Naive thymus-derived CD4-positive, alpha-beta T cell (primary cell): Measurements from ENCODE around the gene GCLC. TPM values are rescaled to one million over a fixed set of nuclear protein-coding genes. Genes with fewer than 3 reads are reported as not detected.

Experiments
- ATAC-seq: fragments of 150-1000 bp; cut with Tn5 transposase; 2 replicates; pipeline ENCODE4 v1.10.0; 2021; ENCODE audit warnings: mild to moderate bottlenecking, moderate library complexity
- CTCF ChIA-PET: fragments of 350-600 bp; sonication (Branson Sonifier 250); formaldehyde crosslinking; loops from one replicate; lab custom pipeline; 2021; ENCODE audit warnings: antibody characterized with exemption; lab: Charles Lee
- POLR2A ChIA-PET: fragments of 350-600 bp; sonication (Branson Sonifier 250); formaldehyde crosslinking; loops from one replicate; lab custom pipeline; 2021; ENCODE audit warnings: antibody characterized with exemption, inconsistent platforms; lab: Charles Lee
- DNase-seq, 9 donors: peaks; one replicate each; pipeline versions ENCODE4 v3.0.0 to v3.0.0-alpha.2; 2020 to 2022; ENCODE audit warnings: mixed read lengths in 1 of 9
- H3K27ac ChIP-seq: one replicate; pipeline ENCODE4 v1.7.0; 2013; ENCODE audit warnings: mild to moderate bottlenecking, low read depth, low read length, moderate library complexity
- H3K27me3 ChIP-seq, 2 donors: one replicate each; pipeline ENCODE4 v1.7.0; 2013; ENCODE audit warnings: low read length in 2 of 2, mild to moderate bottlenecking in 2 of 2, moderate library complexity in 2 of 2; ENCODE audit not compliant: control insufficient read depth in 2 of 2, insufficient read depth in 2 of 2
- H3K36me3 ChIP-seq, 3 experiments: 1 replicate in 2 of 3; 2 replicates in 1 of 3; pipeline ENCODE4 v1.7.0; 2013; ENCODE audit warnings: low read length in 3 of 3, mild to moderate bottlenecking in 3 of 3, moderate library complexity in 1 of 3; ENCODE audit not compliant: insufficient read depth in 3 of 3, control insufficient read depth in 2 of 3
- H3K4me1 ChIP-seq, 2 donors: one replicate each; pipeline ENCODE4 v1.7.0; 2013; ENCODE audit warnings: low read length in 2 of 2, mild to moderate bottlenecking in 2 of 2, moderate library complexity in 1 of 2; ENCODE audit not compliant: control insufficient read depth in 2 of 2, insufficient read depth in 2 of 2
- H3K4me3 ChIP-seq: 2 replicates; pipeline ENCODE4 v1.7.0; 2013; ENCODE audit warnings: mild to moderate bottlenecking, low read length
- H3K9me3 ChIP-seq, 3 experiments: 1 replicate in 2 of 3; 2 replicates in 1 of 3; pipeline ENCODE4 v1.7.0; 2013; ENCODE audit warnings: low read length in 3 of 3; ENCODE audit not compliant: control insufficient read depth in 2 of 3
- H3K27ac Mint-ChIP-seq, 9 donors: one replicate each; pipeline ENCODE4 v1.8.0; 2020 to 2022; ENCODE audit warnings: mixed read lengths in 9 of 9, mild to moderate bottlenecking in 8 of 9, moderate library complexity in 5 of 9, inconsistent platforms in 2 of 9
- H3K27me3 Mint-ChIP-seq, 5 donors: one replicate each; pipeline ENCODE4 v1.8.0; 2021 to 2022; ENCODE audit warnings: mixed read lengths in 5 of 5, mild to moderate bottlenecking in 1 of 5
- H3K36me3 Mint-ChIP-seq, 5 donors: one replicate each; pipeline ENCODE4 v1.8.0; 2020 to 2022; ENCODE audit warnings: mixed read lengths in 5 of 5, mild to moderate bottlenecking in 3 of 5, inconsistent platforms in 1 of 5
- H3K4me1 Mint-ChIP-seq, 7 donors: one replicate each; pipeline ENCODE4 v1.8.0; 2020 to 2022; ENCODE audit warnings: mixed read lengths in 7 of 7, mild to moderate bottlenecking in 3 of 7, inconsistent platforms in 1 of 7
- H3K4me3 Mint-ChIP-seq, 10 donors: one replicate each; pipeline ENCODE4 v1.8.0; 2020 to 2022; ENCODE audit warnings: mild to moderate bottlenecking in 10 of 10, mixed read lengths in 10 of 10, moderate library complexity in 6 of 10, inconsistent platforms in 2 of 10
- H3K9me3 Mint-ChIP-seq, 11 donors: one replicate each; pipeline ENCODE4 v1.8.0; 2020 to 2022; ENCODE audit warnings: mixed read lengths in 11 of 11, mild to moderate bottlenecking in 4 of 11, inconsistent platforms in 1 of 11, moderate library complexity in 1 of 11
- intact Hi-C, 2 donors: fragments of 100-400 bp; cut with micrococcal nuclease; formaldehyde crosslinking; loops; one replicate each; pipeline ENCODE4 v1.15.1; 2023
- polyA plus RNA-seq, 2 donors: library from polyadenylated mRNA; unstranded; fragments of 300-500 nt; fragmentation: Illumina TruSeq; gene quantifications; one replicate each; pipeline ENCODE4 v1.2.3, GENCODE V29; 2021
- total RNA-seq, 6 experiments: library from RNA in 5 of 6; stranded (reverse) in 5 of 6; gene quantifications; 1 replicate in 5 of 6; 2 replicates in 1 of 6; pipeline ENCODE4 v1.2.3 and lab custom pipeline; 2021 to 2026

GCLC gene
- total and polyA plus RNA-seq, 7 experiments from 2014 or later: 8.3 to 37.5 (median 27.5) TPM

DNA sequence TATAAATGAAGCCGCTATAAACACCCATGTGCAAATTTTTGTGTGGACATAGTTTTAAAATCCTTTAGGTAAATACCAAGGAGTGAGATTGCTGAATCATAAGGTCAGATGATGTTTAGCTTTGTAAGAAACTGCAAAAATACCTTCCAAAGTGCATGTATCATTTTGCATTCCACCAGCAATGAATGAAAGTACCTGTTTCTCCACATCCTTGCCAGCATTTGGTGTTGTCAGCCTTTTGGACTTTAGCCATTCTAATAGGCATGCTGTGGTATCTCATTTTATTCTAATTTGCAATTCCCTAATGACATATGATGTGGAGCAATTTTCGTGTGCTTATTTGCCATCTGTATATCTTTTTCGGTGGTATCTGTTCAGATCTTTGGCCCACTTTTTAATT lies 93.7 kb downstream of the GCLC start:
- no peak overlapping the region for H3K4me3 ChIP-seq
- intact Hi-C loops: no loop called here
- H3K9me3 ChIP-seq: peaks cover 0 to 4% (median 0%) of the 10 kb centered on the region in 3 experiments
- no peaks in the 10 kb centered on the region for H3K27me3 ChIP-seq
- ChIA-PET POLR2A (no interaction called here), CTCF (no interaction called here)
- ATAC-seq (no peak), DNase-seq (no peak)
- Mint-ChIP-seq H3K27ac (peak overlapping the region in 1 of 9 donors; percentile 21), H3K9me3 (peaks cover 2 to 33% (median 12%) of the 10 kb centered on the region in 11 donors), H3K4me3 (no peak overlapping the region), H3K36me3 (peaks cover 0 to 11% (median 3%) of the 10 kb centered on the region in 5 donors), H3K27me3 (peaks cover 0 to 7% (median 2%) of the 10 kb centered on the region in 5 donors), H3K4me1 (no peaks in the 10 kb centered on the region)
- H3K4me1 ChIP-seq: no peaks in the 10 kb centered on the region
- H3K36me3 ChIP-seq: no peaks in the 10 kb centered on the region
- H3K27ac ChIP-seq: no peak overlapping the region

DNA sequence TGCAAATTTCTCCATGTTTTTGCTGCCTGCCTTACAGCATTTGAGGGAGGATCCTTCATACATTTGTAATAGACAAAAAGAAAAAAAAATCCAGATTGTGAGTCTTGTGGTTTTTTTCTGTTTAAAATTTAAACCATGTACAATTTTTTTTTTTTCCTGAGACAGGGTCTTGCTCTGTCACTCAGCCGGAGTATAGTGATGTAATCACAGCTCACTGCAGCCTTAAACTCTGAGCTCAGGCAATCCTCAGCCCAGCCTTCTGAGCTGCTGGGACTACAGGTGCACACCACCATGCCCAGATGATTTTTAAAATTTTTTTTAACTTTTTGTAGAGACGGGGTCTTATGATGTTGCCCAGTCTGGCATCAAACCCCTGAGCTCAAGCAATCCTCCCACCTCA lies 97.0 kb downstream of the GCLC start:
- peaks cover 0 to 19% (median 3%) of the 10 kb centered on the region in 11 donors for H3K9me3 Mint-ChIP-seq
- Histone ChIP-seq H3K27me3 (no peaks in the 10 kb centered on the region), H3K9me3 (no peaks in the 10 kb centered on the region), H3K36me3 (no peaks in the 10 kb centered on the region), H3K4me1 (no peaks in the 10 kb centered on the region), H3K27ac (no peak overlapping the region), H3K4me3 (no peak overlapping the region)
- intact Hi-C loops: no loop called here
- ATAC-seq: no peak
- peaks cover 3 to 9% (median 4%) of the 10 kb centered on the region in 5 donors for H3K27me3 Mint-ChIP-seq
- no peak overlapping the region for H3K4me3 Mint-ChIP-seq
- no peaks in the 10 kb centered on the region for H3K4me1 Mint-ChIP-seq
- H3K36me3 Mint-ChIP-seq: peaks cover 0 to 9% (median 3%) of the 10 kb centered on the region in 5 donors
- no peak overlapping the region for H3K27ac Mint-ChIP-seq
- no peak for DNase-seq
- ChIA-PET CTCF (interaction anchor here (1.4 kb wide), 1 partner anchor 277 kb away, joined by 6 read pairs; no protein-coding TSS in a partner anchor), POLR2A (interaction anchor here (0.8 kb wide), 1 partner anchor 9 kb away, joined by 3 read pairs; no protein-coding TSS in a partner anchor)

Other genes with a start within 250 kb of the GCLC start
- 100 to 1,000 TPM in 1 of 5 experiments, 10 to 100 TPM in 4; 49.7 to 124 (median 71.3) TPM for gene ELOVL5, start 196.2 kb downstream of the GCLC start, total RNA-seq
- gene ELOVL5, start 196.2 kb downstream of the GCLC start, polyA plus RNA-seq: 10 to 100 TPM; 40.9 to 52.5 TPM
- under 1 TPM in 4 of 5 experiments, not detected in 1; 0.12 to 0.49 (median 0.15) TPM for gene KLHL31, start 120.7 kb upstream of the GCLC start, total RNA-seq
- gene KLHL31, start 120.7 kb upstream of the GCLC start, polyA plus RNA-seq: not detected
- 1 to 10 TPM; 1.2 to 3.6 (median 3.4) TPM for gene LRRC1, start 249.9 kb upstream of the GCLC start, total RNA-seq
- gene LRRC1, start 249.9 kb upstream of the GCLC start, polyA plus RNA-seq: 1 to 10 TPM; 1.2 to 2.0 TPM